Measurements from ENCODE around the gene SCN1B.

DNA sequence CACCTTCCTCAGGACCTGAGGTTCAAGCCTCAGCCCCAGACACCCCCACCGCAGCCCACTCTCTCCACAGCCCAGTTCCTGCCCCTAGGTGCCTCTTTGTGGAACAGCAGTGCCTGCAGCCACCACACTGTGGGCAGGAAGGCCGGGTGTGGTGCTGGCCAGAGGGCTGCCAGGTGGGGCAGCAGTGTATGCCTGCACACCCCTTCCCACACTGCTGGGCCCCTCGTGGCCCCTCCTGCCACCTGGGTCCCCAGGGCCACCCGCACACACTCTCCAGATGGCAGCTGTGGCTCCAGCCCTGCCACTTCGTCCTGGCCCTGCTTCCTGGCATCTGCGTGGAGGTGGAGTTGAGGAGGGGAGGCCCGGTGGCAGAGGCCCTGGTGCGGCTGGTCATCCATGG, 46.4 kb downstream of the SCN1B start:
- TF ChIP-seq, protein P1, sequence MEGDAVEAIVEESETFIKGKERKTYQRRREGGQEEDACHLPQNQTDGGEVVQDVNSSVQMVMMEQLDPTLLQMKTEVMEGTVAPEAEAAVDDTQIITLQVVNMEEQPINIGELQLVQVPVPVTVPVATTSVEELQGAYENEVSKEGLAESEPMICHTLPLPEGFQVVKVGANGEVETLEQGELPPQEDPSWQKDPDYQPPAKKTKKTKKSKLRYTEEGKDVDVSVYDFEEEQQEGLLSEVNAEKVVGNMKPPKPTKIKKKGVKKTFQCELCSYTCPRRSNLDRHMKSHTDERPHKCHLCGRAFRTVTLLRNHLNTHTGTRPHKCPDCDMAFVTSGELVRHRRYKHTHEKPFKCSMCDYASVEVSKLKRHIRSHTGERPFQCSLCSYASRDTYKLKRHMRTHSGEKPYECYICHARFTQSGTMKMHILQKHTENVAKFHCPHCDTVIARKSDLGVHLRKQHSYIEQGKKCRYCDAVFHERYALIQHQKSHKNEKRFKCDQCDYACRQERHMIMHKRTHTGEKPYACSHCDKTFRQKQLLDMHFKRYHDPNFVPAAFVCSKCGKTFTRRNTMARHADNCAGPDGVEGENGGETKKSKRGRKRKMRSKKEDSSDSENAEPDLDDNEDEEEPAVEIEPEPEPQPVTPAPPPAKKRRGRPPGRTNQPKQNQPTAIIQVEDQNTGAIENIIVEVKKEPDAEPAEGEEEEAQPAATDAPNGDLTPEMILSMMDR (conservative IDR thresholded peaks at IDR 0.05; ENCODE audit: low read length), result no peak; the same call in 1 of the 2 replicates
- no peak for TF ChIP-seq EZH2phosphoT487 (IDR thresholded peaks at IDR 0.05; ENCODE audit: borderline replicate concordance)
